HepG2 (cell line): ENCODE measurements around the gene SPAG8. TPM values are rescaled to one million over a fixed set of nuclear protein-coding genes. Genes with fewer than 3 reads are reported as not detected.

ENCODE experiments used
- ATF7 ChIP-seq, 2 experiments: fragments of 450-650 bp in 1 of 2; sonication (generic) in 1 of 2; formaldehyde crosslinking in 1 of 2; IDR thresholded peaks; 2 replicates each; pipeline versions ENCODE4 v1.4.0 to v1.6.1; 2016 to 2020; ENCODE audit warnings: antibody characterized with exemption in 1 of 2, mild to moderate bottlenecking in 1 of 2, missing genetic modification reagents in 1 of 2
- DNMT3B ChIP-seq: conservative IDR thresholded peaks from 2 replicates; pipeline ENCODE4 v1.6.1; 2016; ENCODE audit warnings: missing biosample characterization, control low read depth
- GABPA ChIP-seq, 2 experiments: IDR thresholded peaks; 2 replicates each; pipeline ENCODE4 v1.6.1; 2011 to 2016; ENCODE audit warnings: low read depth in 2 of 2, low read length in 1 of 2, missing biosample characterization in 1 of 2, missing genetic modification characterization in 1 of 2
- MAZ ChIP-seq, 2 experiments: sonication (generic) in 1 of 2; formaldehyde crosslinking in 1 of 2; IDR thresholded peaks; 2 replicates each; pipeline versions ENCODE4 v1.5.0 to v1.6.1; 2012 to 2020; ENCODE audit warnings: low read depth in 2 of 2, mild to moderate bottlenecking in 2 of 2, borderline replicate concordance in 1 of 2, improper control_type of control experiment in 1 of 2, low read length in 1 of 2, missing genetic modification reagents in 1 of 2, moderate library complexity in 1 of 2
- NFATC3 ChIP-seq: sonication (generic); formaldehyde crosslinking; IDR thresholded peaks from 2 replicates; pipeline ENCODE4 v1.5.1; 2020; ENCODE audit warnings: mild to moderate bottlenecking, missing genetic modification reagents
- NFE2L2 ChIP-seq: fragments of 150-350 bp; IDR thresholded peaks from 2 replicates; pipeline ENCODE4 v1.6.1; 2014; ENCODE audit warnings: low read length
- TEF ChIP-seq: sonication (generic); formaldehyde crosslinking; IDR thresholded peaks from 2 replicates; pipeline ENCODE4 v1.5.0; 2020; ENCODE audit warnings: missing genetic modification reagents
- ZNF446 ChIP-seq: sonication (generic); formaldehyde crosslinking; IDR thresholded peaks from 2 replicates; pipeline ENCODE4 v1.5.0; 2020; ENCODE audit warnings: mild to moderate bottlenecking, missing genetic modification reagents
- ZSCAN12 ChIP-seq: sonication (generic); formaldehyde crosslinking; IDR thresholded peaks from 2 replicates; pipeline ENCODE4 v1.9.0; 2021; ENCODE audit warnings: mild to moderate bottlenecking, missing genetic modification reagents
- ZSCAN20 ChIP-seq: sonication (generic); formaldehyde crosslinking; IDR thresholded peaks from 2 replicates; pipeline ENCODE4 v1.4.0; 2020; ENCODE audit warnings: missing genetic modification reagents, mild to moderate bottlenecking, borderline replicate concordance
- polyA plus RNA-seq, 8 experiments: library from polyadenylated mRNA; depleted of rRNA in 3 of 8; stranded (reverse) in 7 of 8; unstranded in 1 of 8; fragments of >200 nt; fragmentation: Illumina TruSeq in 4 of 8; extraction: Trizol in 4 of 8; gene quantifications; 2 replicates each; pipeline versions ENCODE4 v1.2.1 to v1.2.3, GENCODE V29; 2011 to 2016; ENCODE audit warnings: low read depth in 4 of 8, missing spikeins in 1 of 8, mixed read lengths in 1 of 8; ENCODE audit not compliant: insufficient read depth in 1 of 8
- total RNA-seq, 5 experiments: library from RNA; depleted of rRNA; stranded (reverse); fragments of >200 nt; fragmentation: Illumina TruSeq; extraction: Trizol; gene quantifications; 2 replicates each; pipeline ENCODE4 v1.2.3, GENCODE V29; 2016; ENCODE audit warnings: low read depth in 1 of 5
- TF ChIP-seq, protein P1 (sequence below): sonication (generic); formaldehyde crosslinking; IDR thresholded peaks from 2 replicates; pipeline ENCODE4 v1.9.0; 2021; ENCODE audit warnings: missing genetic modification reagents, borderline replicate concordance

The SPAG8 gene
- total and polyA plus RNA-seq, 2 of the 13 experiments (the other 11 are each of a cell fraction or from before 2014, with no cell fraction given) = 0.18 to 0.27 TPM

GRCh38 chr9:35832814-35833213 is 20.8 kb upstream of the SPAG8 start (continued):
- TF ChIP-seq ZSCAN20 (CRISPR knock-in tag) (no peak), DNMT3B (CRISPR knock-in tag) (no peak), NFE2L2 (no peak), ATF7 (IDR thresholded peaks at IDR 0.05) (no peak), ATF7 (CRISPR knock-in tag; IDR thresholded peaks at IDR 0.05) (no peak), ZSCAN12 (CRISPR knock-in tag) (no peak), MAZ (IDR thresholded peaks at IDR 0.05; ENCODE audit: borderline replicate concordance, low read depth, low read length) (no peak), MAZ (CRISPR knock-in tag; IDR thresholded peaks at IDR 0.05; ENCODE audit: low read depth) (no peak), ZNF446 (CRISPR knock-in tag) (no peak), TEF (CRISPR knock-in tag) (no peak), GABPA (IDR thresholded peaks at IDR 0.05; ENCODE audit: low read depth, low read length) (no peak), GABPA (CRISPR knock-in tag; IDR thresholded peaks at IDR 0.05; ENCODE audit: low read depth) (no peak), NFATC3 (CRISPR knock-in tag) (no peak)
- TF ChIP-seq, protein P1, sequence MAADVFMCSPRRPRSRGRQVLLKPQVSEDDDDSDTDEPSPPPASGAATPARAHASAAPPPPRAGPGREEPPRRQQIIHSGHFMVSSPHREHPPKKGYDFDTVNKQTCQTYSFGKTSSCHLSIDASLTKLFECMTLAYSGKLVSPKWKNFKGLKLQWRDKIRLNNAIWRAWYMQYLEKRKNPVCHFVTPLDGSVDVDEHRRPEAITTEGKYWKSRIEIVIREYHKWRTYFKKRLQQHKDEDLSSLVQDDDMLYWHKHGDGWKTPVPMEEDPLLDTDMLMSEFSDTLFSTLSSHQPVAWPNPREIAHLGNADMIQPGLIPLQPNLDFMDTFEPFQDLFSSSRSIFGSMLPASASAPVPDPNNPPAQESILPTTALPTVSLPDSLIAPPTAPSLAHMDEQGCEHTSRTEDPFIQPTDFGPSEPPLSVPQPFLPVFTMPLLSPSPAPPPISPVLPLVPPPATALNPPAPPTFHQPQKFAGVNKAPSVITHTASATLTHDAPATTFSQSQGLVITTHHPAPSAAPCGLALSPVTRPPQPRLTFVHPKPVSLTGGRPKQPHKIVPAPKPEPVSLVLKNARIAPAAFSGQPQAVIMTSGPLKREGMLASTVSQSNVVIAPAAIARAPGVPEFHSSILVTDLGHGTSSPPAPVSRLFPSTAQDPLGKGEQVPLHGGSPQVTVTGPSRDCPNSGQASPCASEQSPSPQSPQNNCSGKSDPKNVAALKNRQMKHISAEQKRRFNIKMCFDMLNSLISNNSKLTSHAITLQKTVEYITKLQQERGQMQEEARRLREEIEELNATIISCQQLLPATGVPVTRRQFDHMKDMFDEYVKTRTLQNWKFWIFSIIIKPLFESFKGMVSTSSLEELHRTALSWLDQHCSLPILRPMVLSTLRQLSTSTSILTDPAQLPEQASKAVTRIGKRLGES (CRISPR knock-in tag) = no peak
- TF ChIP-seq, all 625 proteins: peak for 0
